Activated B cell treated with CpG ODN at 0.5 μM for 24 hours (primary cell): ENCODE measurements around the gene GALC. TPM values are rescaled to one million over a fixed set of nuclear protein-coding genes. Genes with fewer than 3 reads are reported as not detected.
A peak's percentile ranks its signal among the peaks of the same experiment; 100 is the strongest.

Experiments used
- ATAC-seq: fragments of 200-7000 bp; cut with Tn5 transposase; one replicate; pipeline ENCODE4 v1.10.0; 2021; ENCODE audit warnings: low read depth, mild to moderate bottlenecking, moderate library complexity
- CTCF ChIA-PET: fragments of 350-600 bp; sonication (Branson Sonifier 250); formaldehyde crosslinking; loops from one replicate; lab custom pipeline; 2021; ENCODE audit warnings: antibody characterized with exemption; lab: Charles Lee
- POLR2A ChIA-PET: fragments of 350-600 bp; sonication (Branson Sonifier 250); formaldehyde crosslinking; loops from one replicate; lab custom pipeline; 2021; ENCODE audit warnings: antibody characterized with exemption; lab: Charles Lee
- DNase-seq: peaks from one replicate; pipeline ENCODE4 v3.0.0; 2022
- H3K27ac Mint-ChIP-seq: one replicate; pipeline ENCODE4 v1.8.0; 2020; ENCODE audit warnings: mixed read lengths
- H3K27me3 Mint-ChIP-seq: one replicate; pipeline ENCODE4 v1.8.0; 2021; ENCODE audit warnings: mixed read lengths
- H3K36me3 Mint-ChIP-seq: one replicate; pipeline ENCODE4 v1.8.0; 2021; ENCODE audit warnings: low read depth, mixed read lengths
- H3K4me1 Mint-ChIP-seq: one replicate; pipeline ENCODE4 v1.8.0; 2021; ENCODE audit warnings: mixed read lengths
- H3K4me3 Mint-ChIP-seq: one replicate; pipeline ENCODE4 v1.8.0; 2020; ENCODE audit warnings: mild to moderate bottlenecking, mixed read lengths
- H3K9me3 Mint-ChIP-seq: one replicate; pipeline ENCODE4 v1.8.0; 2020; ENCODE audit warnings: mixed read lengths
- CTCF ChIP-seq: fragments of 200-600 bp; IDR thresholded peaks from one replicate; pipeline ENCODE4 v1.8.0; 2022; ENCODE audit warnings: antibody characterized with exemption, mild to moderate bottlenecking
- intact Hi-C: fragments of 100-400 bp; cut with micrococcal nuclease; formaldehyde crosslinking; loops from one replicate; pipeline ENCODE4 v1.15.1; 2024
- total RNA-seq: library from RNA; stranded (reverse); gene quantifications from 2 replicates; pipeline ENCODE4 v1.2.3, GENCODE V29; 2022

The GALC gene
- total RNA-seq, 1 donor from 2014 or later, result 8.3 TPM

GRCh38 chr14:87996291-87996592, 3.3 kb upstream of the GALC start:
- peaks cover 4% of the 10 kb centered on the region for H3K36me3 Mint-ChIP-seq
- H3K4me1 Mint-ChIP-seq, result peaks cover 53% of the 10 kb centered on the region
- peaks cover 2% of the 10 kb centered on the region for H3K9me3 Mint-ChIP-seq
- ChIA-PET POLR2A (interaction anchor here (5.1 kb wide), 1 partner anchor 9 kb away, joined by 131 read pairs; the partner anchor contains the start of gene GPR65), CTCF (interaction anchor here (1.4 kb wide), 1 partner anchor 18 kb away, joined by 5 read pairs; no protein-coding TSS in a partner anchor)
- no peak for ATAC-seq
- peak overlapping the region; percentile 10 for H3K27ac Mint-ChIP-seq
- TF ChIP-seq CTCF, result no peak
- no peaks in the 10 kb centered on the region for H3K27me3 Mint-ChIP-seq
- H3K4me3 Mint-ChIP-seq, result no peak overlapping the region
- intact Hi-C loops, result no loop called here
- DNase-seq, result no peak

- TF ChIP-seq CTCF, result no peak
- Mint-ChIP-seq H3K36me3 (peaks cover 4% of the 10 kb centered on the region), H3K4me3 (no peak overlapping the region), H3K27ac (peak overlapping the region; percentile 99), H3K4me1 (peaks cover 53% of the 10 kb centered on the region), H3K27me3 (no peaks in the 10 kb centered on the region), H3K9me3 (peaks cover 2% of the 10 kb centered on the region)
- ATAC-seq, result no peak
- intact Hi-C loops, result no loop called here
- CTCF ChIA-PET, result interaction anchor here (1.4 kb wide), 1 partner anchor 18 kb away, joined by 5 read pairs; no protein-coding TSS in a partner anchor
- POLR2A ChIA-PET, result interaction anchor here (1.4 to 5.1 kb wide), 3 partner anchors 10 to 50 kb away, joined by 4 to 131 read pairs (median 5); partner anchors contain the start of gene GPR65
- no peak for DNase-seq
Observed at GRCh38 chr14:87995500-87996290, 2.7 kb upstream of the GALC start.

GRCh38 chr14:87994974-87995373, 2.0 kb upstream of the GALC start:
- peak overlapping the region; percentile 99 for H3K27ac Mint-ChIP-seq
- intact Hi-C loops, result loop anchor here (5.0 kb wide), 4 partner anchors 43 to 1727 kb away; partner anchors contain the start of genes EML5 and ZC3H14
- H3K27me3 Mint-ChIP-seq, result no peaks in the 10 kb centered on the region
- no peak for DNase-seq
- POLR2A ChIA-PET, result interaction anchor here (0.6 to 5.1 kb wide), 4 partner anchors 11 to 214 kb away, joined by 3 to 131 read pairs (median 4); partner anchors contain the start of gene GPR65
- TF ChIP-seq CTCF, result no peak
- H3K4me1 Mint-ChIP-seq, result peaks cover 53% of the 10 kb centered on the region
- H3K36me3 Mint-ChIP-seq, result peaks cover 4% of the 10 kb centered on the region
- peak; percentile 10 for ATAC-seq
- H3K9me3 Mint-ChIP-seq, result peaks cover 2% of the 10 kb centered on the region
- CTCF ChIA-PET, result interaction anchor here (1.4 to 3.0 kb wide), 2 partner anchors 11 to 19 kb away, joined by 5 to 12 read pairs; partner anchors contain the start of gene GPR65
- peak overlapping the region; percentile 11 for H3K4me3 Mint-ChIP-seq

GRCh38 chr14:87992346-87992717, 650 bp downstream of the GALC start:
- Mint-ChIP-seq H3K36me3 (peaks cover 4% of the 10 kb centered on the region), H3K4me3 (peak overlapping the region; percentile 89), H3K4me1 (peaks cover 41% of the 10 kb centered on the region), H3K27me3 (no peaks in the 10 kb centered on the region), H3K27ac (peak overlapping the region; percentile 99), H3K9me3 (peaks cover 2% of the 10 kb centered on the region)
- TF ChIP-seq CTCF, result no peak
- peak; percentile 2 for ATAC-seq
- POLR2A ChIA-PET, result interaction anchor here (1.0 to 5.1 kb wide), 8 partner anchors 13 to 1964 kb away, joined by 3 to 131 read pairs (median 6); partner anchors contain the start of genes GPR65 and TDP1
- intact Hi-C loops, result loop anchor here (1.0 to 5.0 kb wide), 6 partner anchors 40 to 1962 kb away; partner anchors contain the start of genes EFCAB11, EML5, TDP1 and ZC3H14
- no peak for DNase-seq
- CTCF ChIA-PET, result interaction anchor here (1.0 to 3.0 kb wide), 3 partner anchors 14 to 47 kb away, joined by 6 to 12 read pairs (median 8); partner anchors contain the start of gene GPR65

- Mint-ChIP-seq H3K9me3 (peaks cover 2% of the 10 kb centered on the region), H3K27me3 (no peaks in the 10 kb centered on the region), H3K36me3 (peaks cover 11% of the 10 kb centered on the region), H3K27ac (no peak overlapping the region), H3K4me3 (no peak overlapping the region), H3K4me1 (peaks cover 37% of the 10 kb centered on the region)
- POLR2A ChIA-PET, result no interaction called here
- ATAC-seq (no peak), DNase-seq (no peak)
- no peak for TF ChIP-seq CTCF
- intact Hi-C loops, result loop anchor here (5.0 kb wide), 4 partner anchors 38 to 1732 kb away; partner anchors contain the start of genes EML5 and ZC3H14
- CTCF ChIA-PET, result no interaction called here
Observed at GRCh38 chr14:87990682-87991081, 2.3 kb downstream of the GALC start.
